Measurements from ENCODE around the gene PLA2G5. TPM values are rescaled to one million over a fixed set of nuclear protein-coding genes. Genes with fewer than 3 reads are reported as not detected.

PLA2G5 gene
- total RNA-seq, 4 donors from 2014 or later = 0.97 to 6.7 (median 2.3) TPM; not detected in 1

- DNase-seq = no peak
- Histone ChIP-seq H3K4me3 (no peak overlapping the region), H3K36me3 (no peaks in the 10 kb centered on the region), H3K27ac (no peak overlapping the region), H3K9me3 (no peaks in the 10 kb centered on the region), H3K4me1 (no peaks in the 10 kb centered on the region), H3K27me3 (peaks cover 0 to 9% (median 0%) of the 10 kb centered on the region in 4 donors)
- 50 to 60% methylated on average over 13 to 19 of the region's 20 CpGs for WGBS, 2 donors
- TF ChIP-seq POLR2A (IDR thresholded peaks at IDR 0.05) = no peak
- TF ChIP-seq CTCF (IDR thresholded peaks at IDR 0.05) = no peak
- intact Hi-C loops (cut with DNase I) = no loop called here
These were observed 10.7 kb downstream of the PLA2G5 start for GRCh38 chr1:20080441-20081352.

DNA sequence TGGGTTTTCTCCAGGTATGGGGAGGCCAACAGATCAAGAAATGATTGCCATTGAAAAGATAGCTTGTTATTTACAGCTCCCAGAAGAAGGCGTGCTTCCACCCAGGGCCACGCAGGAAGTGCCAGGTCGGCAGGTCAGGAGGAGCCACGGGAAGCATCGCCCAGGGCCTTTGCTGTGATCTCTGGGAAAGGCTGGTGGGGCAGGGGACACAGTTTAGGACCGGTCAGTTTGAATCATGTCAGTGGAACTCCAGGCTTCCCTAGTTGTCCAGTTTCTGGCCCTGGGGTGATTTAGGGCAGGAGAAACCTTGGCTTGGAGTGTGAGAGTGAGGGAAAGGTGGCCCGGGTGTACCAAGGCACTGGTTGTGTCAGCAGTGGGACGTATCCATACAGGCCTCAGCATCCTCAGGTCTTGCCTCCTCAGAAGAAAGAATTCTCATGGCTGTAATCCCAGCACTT, 11.4 kb downstream of the PLA2G5 start:
- Histone ChIP-seq H3K36me3 (no peaks in the 10 kb centered on the region), H3K9me3 (no peaks in the 10 kb centered on the region), H3K27ac (no peak overlapping the region), H3K4me1 (no peaks in the 10 kb centered on the region), H3K27me3 (peaks cover 0 to 9% (median 0%) of the 10 kb centered on the region in 4 donors), H3K4me3 (no peak overlapping the region)
- intact Hi-C loops (cut with DNase I) = no loop called here
- no peak for TF ChIP-seq POLR2A (IDR thresholded peaks at IDR 0.05)
- no peak for TF ChIP-seq CTCF (IDR thresholded peaks at IDR 0.05)
- WGBS, 2 donors = 55 to 64% methylated on average over 5 to 8 of the region's 8 CpGs
- DNase-seq = no peak

GRCh38 chr1:20082772-20083171, 12.8 kb downstream of the PLA2G5 start:
- intact Hi-C loops (cut with DNase I) = no loop called here
- DNase-seq = no peak
- Histone ChIP-seq H3K4me3 (no peak overlapping the region), H3K36me3 (no peaks in the 10 kb centered on the region), H3K9me3 (no peaks in the 10 kb centered on the region), H3K4me1 (no peaks in the 10 kb centered on the region), H3K27ac (no peak overlapping the region), H3K27me3 (peaks cover 0 to 3% (median 0%) of the 10 kb centered on the region in 4 donors)
- no peak for TF ChIP-seq CTCF (IDR thresholded peaks at IDR 0.05)
- WGBS, 2 donors = 58 to 61% methylated on average over 2 of the region's 2 CpGs

DNA sequence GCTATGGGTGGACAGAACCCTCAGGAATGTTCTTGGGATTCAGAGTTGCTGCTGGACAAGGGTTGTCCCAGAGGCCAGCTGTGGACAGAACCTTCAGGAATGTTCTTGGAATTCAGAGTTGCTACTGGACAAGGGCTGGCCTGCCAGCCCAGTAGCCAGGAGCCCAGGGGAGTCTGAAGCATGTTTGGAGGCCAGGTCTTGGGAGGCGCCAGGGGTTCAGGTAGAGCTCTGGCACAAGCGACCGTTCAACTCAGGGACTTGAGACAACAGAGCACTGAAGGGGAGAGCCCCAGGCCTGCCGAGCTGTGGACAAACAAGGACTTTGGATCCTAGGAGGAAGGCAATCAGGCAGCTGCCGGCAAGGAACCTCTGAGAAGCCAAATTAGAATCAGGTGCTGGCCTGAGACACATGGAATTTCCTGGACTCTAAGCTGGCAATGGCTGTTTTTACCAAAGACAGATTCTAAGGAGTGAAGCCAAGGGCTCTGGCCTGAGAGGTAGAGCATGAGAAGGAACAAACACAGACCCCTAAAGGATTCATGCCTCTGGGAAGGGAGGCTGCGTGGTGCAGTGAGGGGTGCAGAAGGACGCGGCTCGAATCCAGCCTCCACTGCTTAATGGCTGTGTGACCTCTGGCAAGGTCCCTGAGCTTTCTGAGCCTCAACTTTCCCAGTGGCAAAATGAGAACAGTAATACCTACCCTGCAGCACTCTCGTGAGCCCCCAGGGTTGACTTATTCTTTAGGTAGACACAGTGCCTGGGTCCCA, 13.4 kb downstream of the PLA2G5 start:
- no peaks in the 10 kb centered on the region for H3K27me3 ChIP-seq
- no peak for DNase-seq
- WGBS, 2 donors = 82 to 91% methylated on average over 10 of the region's 10 CpGs
- no peaks in the 10 kb centered on the region for H3K36me3 ChIP-seq
- intact Hi-C loops (cut with DNase I) = no loop called here
- no peaks in the 10 kb centered on the region for H3K9me3 ChIP-seq
- TF ChIP-seq POLR2A (IDR thresholded peaks at IDR 0.05) (no peak), CTCF (IDR thresholded peaks at IDR 0.05) (no peak)
- no peak overlapping the region for H3K27ac ChIP-seq
- no peak overlapping the region for H3K4me3 ChIP-seq
- H3K4me1 ChIP-seq = no peaks in the 10 kb centered on the region

DNA sequence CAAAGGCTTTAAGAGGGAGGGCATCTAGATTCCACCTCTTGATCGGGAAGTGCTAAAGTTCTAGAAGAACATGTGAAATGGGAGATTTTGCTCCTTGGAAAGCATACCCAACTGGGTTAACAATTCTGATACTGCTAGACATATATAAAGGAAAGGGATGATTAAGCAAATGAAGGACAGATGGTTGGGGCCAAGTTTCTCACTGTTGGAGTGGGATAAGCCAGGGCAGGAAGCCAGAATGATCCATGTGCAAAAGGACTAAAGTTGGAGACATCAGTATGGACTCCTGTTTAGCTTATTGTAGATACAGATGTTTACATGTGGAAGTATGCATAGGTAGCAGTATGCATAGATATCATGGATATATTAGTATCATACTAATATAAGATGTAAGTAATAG, 16.8 kb downstream of the PLA2G5 start:
- Histone ChIP-seq H3K4me1 (no peaks in the 10 kb centered on the region), H3K27ac (no peak overlapping the region), H3K36me3 (no peaks in the 10 kb centered on the region), H3K9me3 (no peaks in the 10 kb centered on the region), H3K27me3 (peaks cover 0 to 10% (median 0%) of the 10 kb centered on the region in 4 donors), H3K4me3 (no peak overlapping the region)
- no peak for DNase-seq
- TF ChIP-seq CTCF (IDR thresholded peaks at IDR 0.05) = no peak
- TF ChIP-seq POLR2A (IDR thresholded peaks at IDR 0.05) = no peak
- intact Hi-C loops (cut with DNase I) = no loop called here
- 83 to 88% methylated on average over 1 of the region's 1 CpG for WGBS, 2 donors
